PC-3 (cell line): Measurements from ENCODE around the gene ADAM22. TPM values are rescaled to one million over a fixed set of nuclear protein-coding genes. Genes with fewer than 3 reads are reported as not detected.

ENCODE experiments used
- ATAC-seq: fragments of 200-7000 bp; cut with Tn5 transposase; 2 replicates; pipeline ENCODE4 v1.9.1; 2020; ENCODE audit warnings: mild to moderate bottlenecking, moderate library complexity
- BruUV-seq: library from RNA; stranded (reverse); fragments of 400-500 nt; replicated peaks from 2 replicates; lab custom pipeline; 2021; lab: Mats Ljungman, UMichigan
- CTCF ChIA-PET: fragments of 300-600 bp; sonication (Branson Sonifier 250); formaldehyde crosslinking; loops from one replicate; lab custom pipeline; 2022; ENCODE audit warnings: antibody characterized with exemption; lab: Charles Lee
- POLR2A ChIA-PET: fragments of 300-600 bp; sonication (Branson Sonifier 250); formaldehyde crosslinking; loops from one replicate; lab custom pipeline; 2022; ENCODE audit warnings: antibody characterized with exemption; ENCODE audit not compliant: unreplicated experiment; lab: Charles Lee
- DNase-seq: peaks from one replicate; pipeline ENCODE4 v3.0.0-alpha.2; 2015
- H2AFZ ChIP-seq: fragments of 300-600 bp; sonication (generic); 2 replicates; pipeline ENCODE4 v1.6.0; 2016; ENCODE audit warnings: antibody characterized with exemption, low read length
- H3F3A ChIP-seq: fragments of 300-600 bp; sonication (generic); one replicate; pipeline ENCODE4 v1.6.0; 2017; ENCODE audit warnings: antibody characterized with exemption, low read length, control low read depth, mild to moderate bottlenecking; ENCODE audit not compliant: unreplicated experiment
- H3K27ac ChIP-seq: fragments of 300-600 bp; sonication (generic); 2 replicates; pipeline ENCODE4 v1.5.1; 2016; ENCODE audit warnings: mild to moderate bottlenecking, low read length
- H3K27me3 ChIP-seq: fragments of 300-600 bp; sonication (generic); 2 replicates; pipeline ENCODE4 v1.6.1; 2016; ENCODE audit warnings: low read length, mixed read lengths
- H3K36me3 ChIP-seq: fragments of 300-600 bp; sonication (generic); 2 replicates; pipeline ENCODE4 v1.6.1; 2016; ENCODE audit warnings: low read depth, mixed run types, low read length, mixed read lengths
- H3K4me1 ChIP-seq: fragments of 300-600 bp; sonication (generic); 2 replicates; pipeline ENCODE4 v1.5.1; 2016; ENCODE audit warnings: low read length; ENCODE audit not compliant: insufficient read depth
- H3K4me2 ChIP-seq: fragments of 300-600 bp; sonication (generic); 2 replicates; pipeline ENCODE4 v1.6.0; 2016; ENCODE audit warnings: low read length
- H3K4me3 ChIP-seq: fragments of 300-600 bp; sonication (generic); 2 replicates; pipeline ENCODE4 v1.5.1; 2016; ENCODE audit warnings: mild to moderate bottlenecking, low read length, mixed read lengths
- H3K79me2 ChIP-seq: fragments of 300-600 bp; sonication (generic); 2 replicates; pipeline ENCODE4 v1.6.1; 2017; ENCODE audit warnings: low read length, mixed read lengths
- H3K9ac ChIP-seq: fragments of 300-600 bp; sonication (generic); 2 replicates; pipeline ENCODE4 v1.6.0; 2016; ENCODE audit warnings: mild to moderate bottlenecking, low read length
- H3K9me2 ChIP-seq: fragments of 300-600 bp; sonication (generic); replicated peaks from 2 replicates; pipeline ENCODE4 v1.6.1; 2016; ENCODE audit warnings: mixed run types, low read length, mixed read lengths
- H3K9me3 ChIP-seq: fragments of 300-600 bp; sonication (generic); 2 replicates; pipeline ENCODE4 v1.6.1; 2016; ENCODE audit warnings: low read length, mixed read lengths
- H4K20me1 ChIP-seq: fragments of 300-600 bp; sonication (generic); 2 replicates; pipeline ENCODE4 v1.6.1; 2016; ENCODE audit warnings: low read length, mixed read lengths
- CTCF ChIP-seq: fragments of 300-600 bp; sonication (generic); conservative IDR thresholded peaks from 2 replicates; pipeline ENCODE4 v1.5.1; 2017; ENCODE audit warnings: antibody characterized with exemption, low read depth, mild to moderate bottlenecking, low read length
- EZH2 ChIP-seq: fragments of 300-600 bp; sonication (generic); IDR thresholded peaks from one replicate; pipeline ENCODE4 v1.6.1; 2017; ENCODE audit warnings: antibody characterized with exemption, mild to moderate bottlenecking, low read length; ENCODE audit not compliant: unreplicated experiment
- EZH2phosphoT487 ChIP-seq: fragments of 300-600 bp; sonication (generic); IDR thresholded peaks from 2 replicates; pipeline ENCODE4 v1.6.1; 2018; ENCODE audit warnings: mild to moderate bottlenecking, antibody characterized with exemption, low read length, borderline replicate concordance
- intact Hi-C: fragments of 100-400 bp; cut with micrococcal nuclease; formaldehyde crosslinking; loops from 2 replicates; pipeline ENCODE4 v1.9.0; 2023
- total RNA-seq: library from RNA; depleted of rRNA; stranded (reverse); fragments of >200 nt; gene quantifications from 2 replicates; pipeline ENCODE4 v1.2.3, GENCODE V29; 2014

The ADAM22 gene
- total RNA-seq, 1 experiment from 2014 or later: 4.4 TPM

- Histone ChIP-seq H3K27ac (no peak overlapping the region), H3K9me2 (no peaks in the 10 kb centered on the region), H3K4me3 (no peak overlapping the region), H3K27me3 (no peaks in the 10 kb centered on the region), H3K9ac (no peak overlapping the region), H3K79me2 (no peaks in the 10 kb centered on the region), H3F3A (no peaks in the 10 kb centered on the region), H3K36me3 (no peaks in the 10 kb centered on the region), H3K4me1 (no peaks in the 10 kb centered on the region), H4K20me1 (no peaks in the 10 kb centered on the region), H2AFZ (no peak overlapping the region), H3K9me3 (no peaks in the 10 kb centered on the region), H3K4me2 (no peak overlapping the region)
- DNase-seq (no peak), ATAC-seq (no peak)
- ChIA-PET POLR2A (no interaction called here), CTCF (no interaction called here)
- no TSS peak for BruUV-seq
- no peak for TF ChIP-seq EZH2
- no peak for TF ChIP-seq EZH2phosphoT487
- no peak for TF ChIP-seq CTCF
- intact Hi-C loops: no loop called here
These were observed 69.5 kb downstream of the ADAM22 start for GRCh38 chr7:88003581-88003980.

DNA sequence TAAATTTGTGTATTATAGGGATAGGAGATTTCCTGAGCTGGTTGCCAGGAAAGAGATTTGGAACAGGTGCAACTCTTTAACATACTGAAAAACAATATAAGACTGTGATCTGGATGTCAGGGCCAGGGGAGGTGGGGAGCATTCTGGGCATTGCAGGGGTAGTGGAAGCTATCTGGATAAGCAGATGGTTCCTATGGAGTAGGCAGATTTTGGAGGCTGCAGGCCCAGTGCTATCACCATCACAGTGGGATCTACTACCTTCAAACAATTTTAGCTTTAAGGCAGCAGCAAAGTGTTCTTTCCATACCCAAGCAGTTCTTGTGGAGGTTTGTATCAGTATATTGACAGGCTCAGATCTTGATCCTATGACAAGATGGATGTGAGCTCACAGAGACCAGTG is 71.1 kb downstream of the ADAM22 start:
- Histone ChIP-seq H3K4me1 (no peaks in the 10 kb centered on the region), H3K9me2 (no peaks in the 10 kb centered on the region), H3K79me2 (no peaks in the 10 kb centered on the region), H3K27me3 (no peaks in the 10 kb centered on the region), H3F3A (no peaks in the 10 kb centered on the region), H3K9me3 (no peaks in the 10 kb centered on the region), H4K20me1 (no peaks in the 10 kb centered on the region), H3K36me3 (no peaks in the 10 kb centered on the region), H2AFZ (no peak overlapping the region), H3K27ac (no peak overlapping the region), H3K4me2 (no peak overlapping the region), H3K9ac (no peak overlapping the region), H3K4me3 (no peak overlapping the region)
- no peak for ATAC-seq
- intact Hi-C loops: no loop called here
- no TSS peak for BruUV-seq
- CTCF ChIA-PET: no interaction called here
- no peak for DNase-seq
- POLR2A ChIA-PET: no interaction called here
- no peak for TF ChIP-seq EZH2
- no peak for TF ChIP-seq CTCF
- no peak for TF ChIP-seq EZH2phosphoT487

DNA sequence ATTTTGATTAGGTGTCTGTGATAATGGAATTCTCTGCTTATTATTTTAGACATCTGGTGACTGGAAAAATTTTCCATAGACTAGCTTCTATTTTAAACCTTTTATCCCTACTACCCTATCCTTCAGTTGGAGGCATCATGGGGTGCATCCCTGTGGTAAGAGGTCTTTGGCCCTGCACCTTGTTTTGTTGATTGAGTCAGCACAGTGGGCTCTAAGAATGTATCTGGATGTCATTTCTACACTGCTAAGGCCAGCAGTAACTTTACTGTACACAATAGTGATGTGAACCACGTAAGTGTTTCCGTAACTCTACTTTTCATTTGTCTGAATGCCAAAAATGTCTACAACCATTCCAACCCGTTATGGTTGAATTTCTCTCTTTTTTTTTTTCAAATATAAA is 75.6 kb downstream of the ADAM22 start:
- intact Hi-C loops: no loop called here
- no peaks in the 10 kb centered on the region for H4K20me1 ChIP-seq
- H2AFZ ChIP-seq: no peak overlapping the region
- H3K27ac ChIP-seq: no peak overlapping the region
- no peak for DNase-seq
- H3K4me3 ChIP-seq: no peak overlapping the region
- H3K4me1 ChIP-seq: no peaks in the 10 kb centered on the region
- no peak for ATAC-seq
- no TSS peak for BruUV-seq
- no peaks in the 10 kb centered on the region for H3K9me2 ChIP-seq
- no peaks in the 10 kb centered on the region for H3K9me3 ChIP-seq
- no peak overlapping the region for H3K4me2 ChIP-seq
- TF ChIP-seq CTCF: no peak
- no peak for TF ChIP-seq EZH2phosphoT487
- TF ChIP-seq EZH2: no peak
- H3K79me2 ChIP-seq: no peaks in the 10 kb centered on the region
- no peaks in the 10 kb centered on the region for H3K27me3 ChIP-seq
- H3K36me3 ChIP-seq: no peaks in the 10 kb centered on the region
- H3K9ac ChIP-seq: no peak overlapping the region
- H3F3A ChIP-seq: no peaks in the 10 kb centered on the region
- ChIA-PET POLR2A (no interaction called here), CTCF (no interaction called here)
